ENCODE results near the gene NOTO.

Gene NOTO

GRCh38 chr2:73203055-73203681, 794 bp downstream of the NOTO start:
- no peak for DNase-seq

- DNase-seq, result no peak
Measured at GRCh38 chr2:73205611-73206010, 3.2 kb downstream of the NOTO start.

GRCh38 chr2:73208258-73208657, 5.9 kb downstream of the NOTO start:
- no peak for DNase-seq

DNA sequence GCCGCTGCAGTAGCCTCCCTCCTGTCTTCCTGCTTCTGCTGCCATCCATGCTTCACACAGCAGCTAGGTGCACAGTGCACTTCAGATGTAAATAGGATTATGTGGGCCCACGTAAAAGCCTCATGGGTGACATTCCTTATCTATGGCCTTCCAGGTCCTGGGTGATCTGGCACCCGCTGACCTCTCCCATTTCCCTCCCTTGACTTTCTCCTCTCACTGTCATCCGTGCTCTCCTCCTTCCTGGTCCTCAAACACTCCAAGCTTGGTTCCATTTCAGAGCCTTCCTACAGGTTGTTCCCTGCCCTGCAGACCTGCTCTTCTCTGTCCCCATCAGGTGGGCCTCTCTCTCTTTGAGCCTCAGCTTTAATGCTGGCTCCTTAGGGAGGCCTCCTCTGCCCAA, 7.6 kb downstream of the NOTO start:
- DNase-seq, result no peak

DNA sequence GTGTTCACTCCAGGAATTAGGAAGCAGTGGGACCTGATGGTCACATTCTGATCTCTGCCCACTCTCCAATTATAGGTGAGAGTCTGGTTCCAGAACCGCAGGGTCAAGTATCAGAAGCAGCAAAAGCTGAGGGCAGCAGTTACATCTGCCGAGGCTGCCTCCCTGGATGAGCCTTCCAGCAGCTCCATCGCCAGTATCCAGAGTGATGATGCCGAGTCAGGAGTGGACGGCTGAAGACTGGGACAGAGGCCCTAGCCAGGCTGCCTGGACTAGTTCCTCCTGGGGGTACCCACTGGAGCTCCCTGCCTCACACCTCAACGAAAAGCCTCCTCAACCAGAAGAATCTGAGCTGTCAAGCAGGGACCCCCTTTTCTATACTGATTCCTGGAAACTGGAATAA, 8.3 kb downstream of the NOTO start:
- no peak for DNase-seq

- no peak for DNase-seq
Measured at GRCh38 chr2:73212098-73212447, 9.7 kb downstream of the NOTO start.

DNA sequence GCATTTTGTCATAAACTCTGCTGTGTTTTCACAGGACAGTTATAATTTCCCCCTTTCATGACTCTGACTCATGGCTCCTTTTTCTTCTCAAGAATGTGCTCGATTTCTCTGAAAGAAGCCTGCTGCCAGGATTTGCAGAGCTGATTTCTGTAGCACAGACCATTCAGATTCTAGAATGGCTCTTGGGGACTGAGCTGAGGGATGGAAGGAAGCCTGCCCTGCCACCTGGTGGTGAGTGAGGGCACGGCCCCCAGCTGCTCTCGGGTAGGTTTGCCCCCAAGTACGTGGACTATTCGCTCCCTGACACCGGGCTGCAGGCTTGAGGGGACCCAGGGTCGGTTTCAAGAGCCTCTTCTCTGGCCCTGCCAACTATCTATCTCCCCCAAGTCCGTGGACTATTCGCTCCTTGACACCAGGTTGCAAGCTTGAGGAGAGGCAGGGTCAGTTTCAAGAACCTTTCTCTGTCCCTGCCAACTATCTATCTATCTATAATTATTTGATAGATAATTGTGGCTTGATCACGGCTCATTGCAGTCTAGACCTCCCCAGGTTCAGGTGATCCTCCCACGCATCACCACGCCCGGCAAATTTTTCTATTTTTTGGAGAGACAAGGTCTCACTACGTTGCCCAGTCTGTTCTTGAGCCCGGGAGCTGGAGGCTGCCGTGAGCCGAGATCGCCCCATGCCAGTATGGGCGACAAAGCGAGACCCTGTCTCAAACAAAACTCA, 10.2 kb downstream of the NOTO start:
- DNase-seq, result peak; percentile 79

DNA sequence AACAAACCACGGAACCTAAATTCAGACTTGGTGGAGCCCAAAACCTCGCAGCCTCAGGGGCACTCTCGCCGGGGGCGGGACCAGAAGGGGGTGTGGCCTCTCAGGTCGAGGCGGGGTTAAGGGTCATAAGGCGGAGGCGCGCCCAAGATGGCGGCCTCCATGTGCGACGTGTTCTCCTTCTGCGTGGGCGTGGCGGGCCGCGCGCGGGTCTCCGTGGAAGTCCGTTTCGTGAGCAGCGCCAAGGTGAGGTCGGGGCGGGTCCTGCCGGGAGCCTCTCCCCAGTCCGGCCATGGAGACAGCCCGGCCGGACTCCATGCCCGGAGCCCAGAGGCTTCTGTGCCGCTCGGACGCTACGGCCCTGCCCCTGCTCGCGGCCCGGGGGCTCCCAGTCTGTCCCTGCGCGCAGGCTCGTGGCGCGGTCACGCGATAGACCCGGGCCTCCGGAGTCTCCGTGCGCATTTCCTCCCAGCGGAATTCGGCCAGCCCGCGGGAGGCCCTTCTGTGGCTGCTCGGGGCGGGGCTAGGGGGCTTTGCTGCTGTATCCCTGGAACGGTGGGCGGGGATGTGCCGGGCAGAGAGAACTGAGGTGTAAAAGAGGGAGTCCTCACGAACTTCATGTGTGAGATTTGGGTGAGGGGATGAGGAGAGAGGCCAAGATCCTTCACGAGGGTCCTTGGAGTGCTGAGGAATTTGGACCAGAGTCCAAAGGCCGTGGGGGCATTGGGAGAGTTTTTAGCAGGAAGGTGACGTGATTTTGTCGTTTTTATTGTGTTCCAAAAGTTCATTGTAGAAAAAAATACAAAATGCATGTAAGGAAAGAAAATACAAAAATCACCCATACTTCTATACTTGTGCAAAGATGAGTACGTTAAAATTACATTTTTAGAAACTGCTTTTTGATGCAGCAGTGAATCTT, 12.0 kb downstream of the NOTO start, which contains the start of gene SMYD5:
Gene SMYD5 (plus strand): TSS at position 126 of the 916 bp plus-strand sequence. CDS start 22 bp downstream, at position 148.
- peak; percentile 84 for DNase-seq

GRCh38 chr2:73215254-73215653, 12.9 kb downstream of the NOTO start:
- no peak for DNase-seq

GRCh38 chr2:73217160-73217559, 14.8 kb downstream of the NOTO start:
- DNase-seq, result no peak

DNA sequence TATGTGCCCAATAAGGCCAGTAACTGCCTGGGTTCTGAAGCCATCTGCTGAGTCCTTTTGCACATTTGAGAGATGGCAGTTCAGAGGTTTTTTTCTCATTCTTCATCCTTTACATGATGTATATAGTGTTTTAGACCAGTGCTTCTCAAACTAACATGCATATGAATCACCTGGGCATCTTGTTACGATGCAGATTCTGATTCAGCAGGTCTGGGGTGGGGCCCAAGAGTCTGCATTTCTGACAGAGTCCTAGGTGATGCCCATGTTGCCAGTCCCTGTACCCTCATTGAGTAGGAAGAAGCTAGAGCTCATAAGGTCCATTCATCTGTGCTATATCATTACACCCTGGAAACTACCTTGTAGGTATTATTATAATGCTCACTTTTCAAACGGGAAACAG, 15.5 kb downstream of the NOTO start:
- DNase-seq, result no peak

GRCh38 chr2:73218298-73218697, 15.9 kb downstream of the NOTO start:
- DNase-seq, result no peak

DNA sequence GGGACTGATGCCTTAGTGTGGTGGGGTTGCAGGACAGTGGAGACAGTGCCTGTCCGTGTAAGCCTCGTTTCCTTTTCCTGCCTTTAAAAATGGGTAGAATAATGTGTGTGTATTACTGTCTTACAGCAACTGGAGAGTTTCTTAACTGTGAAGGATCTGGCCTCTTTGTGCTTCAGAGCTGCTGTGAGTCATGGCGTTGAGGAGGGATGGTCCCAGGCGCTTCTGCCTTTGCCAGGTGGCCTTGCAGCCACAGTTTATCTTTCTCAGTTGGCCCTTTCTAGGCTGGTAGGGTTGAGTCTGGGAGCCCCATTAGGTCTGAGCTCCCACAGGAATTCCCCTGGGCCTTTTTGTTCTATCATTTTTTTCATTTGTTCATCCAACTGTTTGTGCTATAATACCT, 21.4 kb downstream of the NOTO start:
- no peak for DNase-seq

GRCh38 chr2:73225513-73226360, 23.4 kb downstream of the NOTO start:
- DNase-seq, result no peak

- DNase-seq, result no peak
Measured at GRCh38 chr2:73227086-73227485, 24.7 kb downstream of the NOTO start.

DNA sequence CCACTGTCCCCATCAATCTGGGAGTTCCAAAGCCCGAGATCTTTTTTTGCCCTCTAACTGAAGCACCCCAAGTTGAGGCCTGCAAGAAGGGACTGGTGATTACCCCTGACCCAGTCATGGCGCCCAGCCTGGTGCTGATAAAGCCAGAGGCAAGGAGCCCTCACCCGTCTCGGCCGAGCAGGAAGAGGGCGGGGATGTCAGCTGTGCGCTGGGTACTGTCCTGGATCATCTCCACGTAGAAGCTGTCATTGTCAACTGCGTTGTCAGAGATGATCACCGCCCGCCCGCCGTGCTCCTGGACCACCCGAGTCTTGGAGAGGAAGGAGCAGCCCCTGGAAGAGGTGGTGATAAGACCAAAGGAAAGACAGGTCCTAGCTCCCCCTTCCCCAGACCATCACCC, 26.3 kb downstream of the NOTO start:
- no peak for DNase-seq

- DNase-seq, result no peak
Measured at GRCh38 chr2:73232403-73233153, 30.2 kb downstream of the NOTO start.

GRCh38 chr2:73233154-73233931, 31.0 kb downstream of the NOTO start, which contains the start of gene PRADC1:
Gene PRADC1, minus strand, starts transcription at chr2:73233239. Its CDS starts 79 bp downstream, at chr2:73233160.
- peak; percentile 100 for DNase-seq

DNA sequence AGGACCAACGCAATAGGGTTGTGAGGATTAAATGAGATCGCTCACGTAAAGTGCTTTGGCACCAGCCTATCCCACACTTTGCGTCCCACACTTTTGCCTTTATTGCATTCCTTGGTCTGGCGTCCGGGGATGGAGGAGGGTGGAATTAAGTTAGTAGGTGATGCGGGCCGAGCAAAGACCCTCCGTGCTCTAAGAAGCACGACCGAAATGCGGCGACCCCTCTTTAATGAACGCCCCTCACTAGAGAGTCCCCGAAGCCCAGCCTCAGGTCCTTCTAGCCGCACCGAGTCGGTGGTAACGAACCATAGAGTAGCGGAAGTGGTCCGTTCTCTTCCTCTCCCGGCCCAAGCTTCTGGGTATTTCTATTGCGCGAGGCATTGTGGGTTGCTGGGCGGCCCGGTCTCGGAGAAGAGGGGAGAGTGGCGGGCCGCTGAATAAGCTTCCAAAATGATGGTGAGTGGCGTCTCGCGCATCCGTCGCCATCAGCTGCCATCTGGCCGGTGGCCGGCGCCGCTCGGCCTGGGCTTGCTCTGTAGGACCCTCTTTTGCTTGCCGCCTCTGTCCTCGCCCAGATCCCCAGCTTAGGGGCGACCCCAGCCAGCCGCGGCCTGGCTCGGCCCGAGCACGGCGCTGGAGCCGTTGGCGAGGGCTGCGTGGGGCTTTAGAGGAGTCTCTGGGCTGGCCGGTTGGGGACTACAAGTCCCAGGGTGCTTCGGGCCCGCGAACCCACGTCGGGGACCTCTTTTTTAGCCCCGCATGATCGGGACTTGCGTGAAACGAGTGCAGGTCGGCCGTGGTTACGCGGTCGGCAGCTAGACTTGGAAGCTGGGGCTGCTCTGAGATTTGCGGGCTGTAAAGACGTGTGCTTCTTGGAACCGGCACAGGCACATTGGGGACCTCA, 31.8 kb downstream of the NOTO start, which contains the start of gene CCT7:
Gene CCT7 (plus strand): TSS at position 377 of the 901 bp plus-strand sequence. CDS start 71 bp downstream, at position 448.
- peak; percentile 94 for DNase-seq
